IPS-15b (cell line): ENCODE measurements around the gene SH2B3.
"Not testable (repeated sequence)": the region's sequence is repeated elsewhere in the genome, so short reads cannot be mapped to it uniquely, and the experiment has no call there.

Source experiments
- H3K27me3 ChIP-seq: one replicate; pipeline ENCODE4 v1.6.1; 2013; ENCODE audit warnings: low read length; ENCODE audit not compliant: control insufficient read depth, insufficient read depth
- H3K36me3 ChIP-seq: one replicate; pipeline ENCODE4 v1.6.1; 2013; ENCODE audit warnings: low read length; ENCODE audit not compliant: control insufficient read depth, insufficient read depth
- H3K4me1 ChIP-seq: one replicate; pipeline ENCODE4 v1.6.1; 2013; ENCODE audit warnings: mild to moderate bottlenecking, low read length; ENCODE audit not compliant: control insufficient read depth, insufficient read depth
- H3K4me3 ChIP-seq: one replicate; pipeline ENCODE4 v1.5.1; 2013; ENCODE audit warnings: low read depth, low read length
- H3K9ac ChIP-seq: one replicate; pipeline ENCODE4 v1.6.1; 2013; ENCODE audit warnings: low read depth, mild to moderate bottlenecking, low read length
- H3K9me3 ChIP-seq: one replicate; pipeline ENCODE4 v1.6.1; 2013; ENCODE audit warnings: mild to moderate bottlenecking, low read length; ENCODE audit not compliant: control insufficient read depth, insufficient read depth

SH2B3 gene

GRCh38 chr12:111467857-111468241 is 62.1 kb downstream of the SH2B3 start:
- no peaks in the 10 kb centered on the region for H3K27me3 ChIP-seq
- no peak overlapping the region for H3K4me3 ChIP-seq
- no peak overlapping the region for H3K9ac ChIP-seq
- H3K9me3 ChIP-seq, result no peaks in the 10 kb centered on the region
- peaks cover 9% of the 10 kb centered on the region for H3K36me3 ChIP-seq
- H3K4me1 ChIP-seq, result no peaks in the 10 kb centered on the region

- Histone ChIP-seq H3K4me1 (no peaks in the 10 kb centered on the region), H3K27me3 (no peaks in the 10 kb centered on the region), H3K9ac (no peak overlapping the region), H3K36me3 (peaks cover 9% of the 10 kb centered on the region), H3K4me3 (no peak overlapping the region), H3K9me3 (no peaks in the 10 kb centered on the region)
These were observed 63.7 kb downstream of the SH2B3 start for GRCh38 chr12:111469401-111469800.

GRCh38 chr12:111471236-111471635 is 65.5 kb downstream of the SH2B3 start:
- H3K27me3 ChIP-seq, result no peaks in the 10 kb centered on the region
- no peaks in the 10 kb centered on the region for H3K4me1 ChIP-seq
- H3K9ac ChIP-seq, result no peak overlapping the region
- no peaks in the 10 kb centered on the region for H3K9me3 ChIP-seq
- H3K4me3 ChIP-seq, result no peak overlapping the region
- H3K36me3 ChIP-seq, result peaks cover 9% of the 10 kb centered on the region

- no peak overlapping the region for H3K4me3 ChIP-seq
These were observed 76.7 kb downstream of the SH2B3 start for GRCh38 chr12:111482462-111482861.

GRCh38 chr12:111488271-111488670 is 82.5 kb downstream of the SH2B3 start:
- Histone ChIP-seq H3K4me3 (no peak overlapping the region), H3K27me3 (no peaks in the 10 kb centered on the region), H3K9ac (no peak overlapping the region), H3K36me3 (peaks cover 19% of the 10 kb centered on the region), H3K4me1 (no peaks in the 10 kb centered on the region), H3K9me3 (no peaks in the 10 kb centered on the region)

More at GRCh38 chr12:111482462-111482861, 76.7 kb downstream of the SH2B3 start:
- Histone ChIP-seq H3K27me3 (no peaks in the 10 kb centered on the region), H3K36me3 (peaks cover 10% of the 10 kb centered on the region), H3K9ac (no peak overlapping the region), H3K4me1 (no peaks in the 10 kb centered on the region), H3K9me3 (no peaks in the 10 kb centered on the region)

- no peaks in the 10 kb centered on the region for H3K27me3 ChIP-seq
- H3K36me3 ChIP-seq, result peaks cover 16% of the 10 kb centered on the region
- H3K9ac ChIP-seq, result no peak overlapping the region
- no peaks in the 10 kb centered on the region for H3K9me3 ChIP-seq
- no peaks in the 10 kb centered on the region for H3K4me1 ChIP-seq
- H3K4me3 ChIP-seq, result no peak overlapping the region
These were observed 83.1 kb downstream of the SH2B3 start for GRCh38 chr12:111488798-111489197.

- not testable (repeated sequence) for H3K4me1 ChIP-seq, H3K4me3 ChIP-seq, H3K27me3 ChIP-seq, H3K9me3 ChIP-seq, H3K9ac ChIP-seq
- peaks cover 13% of the 10 kb centered on the region for H3K36me3 ChIP-seq
These were observed 87.3 kb downstream of the SH2B3 start for GRCh38 chr12:111492979-111493378.

GRCh38 chr12:111494676-111495075 is 89.0 kb downstream of the SH2B3 start:
- peaks cover 9% of the 10 kb centered on the region for H3K36me3 ChIP-seq
- H3K27me3 ChIP-seq, result no peaks in the 10 kb centered on the region
- H3K9me3 ChIP-seq, result no peaks in the 10 kb centered on the region

More at GRCh38 chr12:111494676-111495075, 89.0 kb downstream of the SH2B3 start:
- Histone ChIP-seq H3K4me1 (no peaks in the 10 kb centered on the region), H3K9ac (no peak overlapping the region), H3K4me3 (no peak overlapping the region)
